Measurements from ENCODE around the gene MRPL28.
"Not testable (repeated sequence)": the region's sequence is repeated elsewhere in the genome, so short reads cannot be mapped to it uniquely, and the experiment has no call there.

The MRPL28 gene

GRCh38 chr16:337437-337836 lies 32.9 kb downstream of the MRPL28 start:
- no peak for DNase-seq

GRCh38 chr16:336269-336668 lies 34.1 kb downstream of the MRPL28 start:
- no peak for DNase-seq

- DNase-seq: not testable (repeated sequence)
Measured at GRCh38 chr16:334861-335632, 35.3 kb downstream of the MRPL28 start.

- DNase-seq: not testable (repeated sequence)
Measured at GRCh38 chr16:334164-334832, 36.0 kb downstream of the MRPL28 start.

GRCh38 chr16:333406-334094 lies 36.8 kb downstream of the MRPL28 start:
- DNase-seq: no peak

- not testable (repeated sequence) for DNase-seq
Measured at GRCh38 chr16:331181-331814, 39.0 kb downstream of the MRPL28 start.

- no peak for DNase-seq
Measured at GRCh38 chr16:330741-331140, 39.6 kb downstream of the MRPL28 start.

GRCh38 chr16:325375-326145 lies 44.8 kb downstream of the MRPL28 start:
- DNase-seq: no peak

GRCh38 chr16:324451-325334 lies 45.6 kb downstream of the MRPL28 start:
- DNase-seq: peak; percentile 83

- DNase-seq: no peak
Measured at GRCh38 chr16:324201-324450, 46.2 kb downstream of the MRPL28 start.

GRCh38 chr16:322476-323143 lies 47.7 kb downstream of the MRPL28 start:
- no peak for DNase-seq

GRCh38 chr16:321532-321931 lies 48.8 kb downstream of the MRPL28 start:
- DNase-seq: no peak

- DNase-seq: no peak
Measured at GRCh38 chr16:320206-320605, 50.1 kb downstream of the MRPL28 start.

GRCh38 chr16:318628-319027 lies 51.7 kb downstream of the MRPL28 start:
- no peak for DNase-seq

- no peak for DNase-seq
Measured at GRCh38 chr16:317583-317982, 52.8 kb downstream of the MRPL28 start.
